ENCODE measurements around the gene EXOC6.
A peak's percentile ranks its signal among the peaks of the same experiment; 100 is the strongest.

EXOC6 gene

DNA sequence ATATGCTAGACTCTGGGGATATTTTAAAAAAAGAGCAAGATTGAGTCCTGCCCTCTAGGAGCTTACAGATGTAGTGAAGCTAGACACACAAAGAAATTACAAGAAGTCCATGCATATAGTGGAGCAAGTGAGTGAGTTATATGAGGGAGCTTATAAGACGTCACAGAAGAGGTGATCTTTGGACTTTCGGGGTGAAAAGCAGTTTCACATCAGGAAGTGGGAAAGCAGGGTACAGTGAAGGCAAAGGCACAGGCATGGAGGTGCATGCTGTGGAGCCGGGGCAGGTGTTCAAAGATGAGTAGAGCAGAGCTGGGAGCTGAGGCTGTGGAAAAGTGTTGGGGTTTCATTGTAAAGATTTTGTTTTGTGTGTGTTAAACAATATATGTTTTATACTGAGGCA lies 38.5 kb upstream of the EXOC6 start:
- Histone ChIP-seq H3K27ac (ENCODE audit: extremely low read depth, low read depth, low read length) (no peak overlapping the region), H3K4me1 (ENCODE audit: control insufficient read depth, insufficient read depth, low read length) (peaks cover 8% of the 10 kb centered on the region; the same call in 1 of the 2 replicates), H3K9me3 (ENCODE audit: control insufficient read depth, insufficient read depth, low read depth, low read length) (no peaks in the 10 kb centered on the region), H3K36me3 (ENCODE audit: control insufficient read depth in 2 of 2, insufficient read depth in 1 of 2, low read length in 2 of 2) (no peaks in the 10 kb centered on the region), H3K4me3 (ENCODE audit: low read depth, low read length) (no peak overlapping the region)
- ChIA-PET CTCF (interaction anchor here (1.1 kb wide), 1 partner anchor 29 kb away, joined by 4 read pairs; no protein-coding TSS in a partner anchor), POLR2A (no interaction called here)
- TF ChIP-seq ZNF404 (tag by site-specific recombination; IDR thresholded peaks at IDR 0.05) (no peak), ZNF510 (tag by site-specific recombination; IDR thresholded peaks at IDR 0.05; ENCODE audit: insufficient replicate concordance) (peak; percentile 45)

- no peak overlapping the region for H3K4me3 ChIP-seq (ENCODE audit: low read depth, low read length)
- H3K9me3 ChIP-seq (ENCODE audit: control insufficient read depth, insufficient read depth, low read depth, low read length): no peaks in the 10 kb centered on the region
- no peak overlapping the region for H3K27ac ChIP-seq (ENCODE audit: extremely low read depth, low read depth, low read length)
- CTCF ChIA-PET: interaction anchor here (0.5 to 0.9 kb wide), 3 partner anchors 30 to 898 kb away, joined by 3 to 9 read pairs (median 8); no protein-coding TSS in a partner anchor
- POLR2A ChIA-PET: no interaction called here
- no peaks in the 10 kb centered on the region for H3K36me3 ChIP-seq (ENCODE audit: control insufficient read depth in 2 of 2, insufficient read depth in 1 of 2, low read length in 2 of 2)
- peaks cover 8% of the 10 kb centered on the region; the same call in 1 of the 2 replicates for H3K4me1 ChIP-seq (ENCODE audit: control insufficient read depth, insufficient read depth, low read length)
- TF ChIP-seq SCRT1 (tag by site-specific recombination; IDR thresholded peaks at IDR 0.05; ENCODE audit: borderline replicate concordance) (no peak), ZBTB7A (tag by site-specific recombination; IDR thresholded peaks at IDR 0.05; ENCODE audit: low read depth) (no peak), ZNF10 (tag by site-specific recombination; IDR thresholded peaks at IDR 0.05) (no peak), RBAK (tag by site-specific recombination; IDR thresholded peaks at IDR 0.05) (no peak), ZNF214 (tag by site-specific recombination; IDR thresholded peaks at IDR 0.05; ENCODE audit: borderline replicate concordance) (no peak), ZNF266 (tag by site-specific recombination; IDR thresholded peaks at IDR 0.05; ENCODE audit: low read depth) (no peak), ZNF768 (tag by site-specific recombination; IDR thresholded peaks at IDR 0.05) (no peak), SETDB1 (IDR thresholded peaks at IDR 0.05; ENCODE audit: insufficient read length, low read length) (no peak), TCF7L2 (IDR thresholded peaks at IDR 0.05; ENCODE audit: borderline replicate concordance, low read depth, low read length) (peak; percentile 61; the same call in 1 of the 2 replicates), FEZF1 (tag by site-specific recombination; IDR thresholded peaks at IDR 0.05) (0 out of 2 replicates have a peak, but pooled peaks have one; percentile 23), ZNF600 (tag by site-specific recombination; IDR thresholded peaks at IDR 0.05) (no peak), ZNF596 (tag by site-specific recombination; IDR thresholded peaks at IDR 0.05) (no peak), OSR2 (tag by site-specific recombination; IDR thresholded peaks at IDR 0.05) (0 out of 2 replicates have a peak, but pooled peaks have one; percentile 17), ZNF426 (tag by site-specific recombination; IDR thresholded peaks at IDR 0.05) (no peak), ZFP41 (tag by site-specific recombination; IDR thresholded peaks at IDR 0.05; ENCODE audit: borderline replicate concordance) (no peak)
- TF ChIP-seq, protein P1, sequence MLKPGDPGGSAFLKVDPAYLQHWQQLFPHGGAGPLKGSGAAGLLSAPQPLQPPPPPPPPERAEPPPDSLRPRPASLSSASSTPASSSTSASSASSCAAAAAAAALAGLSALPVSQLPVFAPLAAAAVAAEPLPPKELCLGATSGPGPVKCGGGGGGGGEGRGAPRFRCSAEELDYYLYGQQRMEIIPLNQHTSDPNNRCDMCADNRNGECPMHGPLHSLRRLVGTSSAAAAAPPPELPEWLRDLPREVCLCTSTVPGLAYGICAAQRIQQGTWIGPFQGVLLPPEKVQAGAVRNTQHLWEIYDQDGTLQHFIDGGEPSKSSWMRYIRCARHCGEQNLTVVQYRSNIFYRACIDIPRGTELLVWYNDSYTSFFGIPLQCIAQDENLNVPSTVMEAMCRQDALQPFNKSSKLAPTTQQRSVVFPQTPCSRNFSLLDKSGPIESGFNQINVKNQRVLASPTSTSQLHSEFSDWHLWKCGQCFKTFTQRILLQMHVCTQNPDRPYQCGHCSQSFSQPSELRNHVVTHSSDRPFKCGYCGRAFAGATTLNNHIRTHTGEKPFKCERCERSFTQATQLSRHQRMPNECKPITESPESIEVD (tag by site-specific recombination; IDR thresholded peaks at IDR 0.05): peak; percentile 68
- TF ChIP-seq, protein P2, sequence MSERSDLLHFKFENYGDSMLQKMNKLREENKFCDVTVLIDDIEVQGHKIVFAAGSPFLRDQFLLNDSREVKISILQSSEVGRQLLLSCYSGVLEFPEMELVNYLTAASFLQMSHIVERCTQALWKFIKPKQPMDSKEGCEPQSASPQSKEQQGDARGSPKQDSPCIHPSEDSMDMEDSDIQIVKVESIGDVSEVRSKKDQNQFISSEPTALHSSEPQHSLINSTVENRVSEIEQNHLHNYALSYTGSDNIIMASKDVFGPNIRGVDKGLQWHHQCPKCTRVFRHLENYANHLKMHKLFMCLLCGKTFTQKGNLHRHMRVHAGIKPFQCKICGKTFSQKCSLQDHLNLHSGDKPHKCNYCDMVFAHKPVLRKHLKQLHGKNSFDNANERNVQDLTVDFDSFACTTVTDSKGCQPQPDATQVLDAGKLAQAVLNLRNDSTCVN (tag by site-specific recombination; optimal IDR thresholded peaks at IDR 0.05): no peak
- TF ChIP-seq, protein P3, sequence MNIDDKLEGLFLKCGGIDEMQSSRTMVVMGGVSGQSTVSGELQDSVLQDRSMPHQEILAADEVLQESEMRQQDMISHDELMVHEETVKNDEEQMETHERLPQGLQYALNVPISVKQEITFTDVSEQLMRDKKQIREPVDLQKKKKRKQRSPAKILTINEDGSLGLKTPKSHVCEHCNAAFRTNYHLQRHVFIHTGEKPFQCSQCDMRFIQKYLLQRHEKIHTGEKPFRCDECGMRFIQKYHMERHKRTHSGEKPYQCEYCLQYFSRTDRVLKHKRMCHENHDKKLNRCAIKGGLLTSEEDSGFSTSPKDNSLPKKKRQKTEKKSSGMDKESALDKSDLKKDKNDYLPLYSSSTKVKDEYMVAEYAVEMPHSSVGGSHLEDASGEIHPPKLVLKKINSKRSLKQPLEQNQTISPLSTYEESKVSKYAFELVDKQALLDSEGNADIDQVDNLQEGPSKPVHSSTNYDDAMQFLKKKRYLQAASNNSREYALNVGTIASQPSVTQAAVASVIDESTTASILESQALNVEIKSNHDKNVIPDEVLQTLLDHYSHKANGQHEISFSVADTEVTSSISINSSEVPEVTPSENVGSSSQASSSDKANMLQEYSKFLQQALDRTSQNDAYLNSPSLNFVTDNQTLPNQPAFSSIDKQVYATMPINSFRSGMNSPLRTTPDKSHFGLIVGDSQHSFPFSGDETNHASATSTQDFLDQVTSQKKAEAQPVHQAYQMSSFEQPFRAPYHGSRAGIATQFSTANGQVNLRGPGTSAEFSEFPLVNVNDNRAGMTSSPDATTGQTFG (tag by site-specific recombination; IDR thresholded peaks at IDR 0.05; ENCODE audit: borderline replicate concordance): no peak
- TF ChIP-seq, protein P4, sequence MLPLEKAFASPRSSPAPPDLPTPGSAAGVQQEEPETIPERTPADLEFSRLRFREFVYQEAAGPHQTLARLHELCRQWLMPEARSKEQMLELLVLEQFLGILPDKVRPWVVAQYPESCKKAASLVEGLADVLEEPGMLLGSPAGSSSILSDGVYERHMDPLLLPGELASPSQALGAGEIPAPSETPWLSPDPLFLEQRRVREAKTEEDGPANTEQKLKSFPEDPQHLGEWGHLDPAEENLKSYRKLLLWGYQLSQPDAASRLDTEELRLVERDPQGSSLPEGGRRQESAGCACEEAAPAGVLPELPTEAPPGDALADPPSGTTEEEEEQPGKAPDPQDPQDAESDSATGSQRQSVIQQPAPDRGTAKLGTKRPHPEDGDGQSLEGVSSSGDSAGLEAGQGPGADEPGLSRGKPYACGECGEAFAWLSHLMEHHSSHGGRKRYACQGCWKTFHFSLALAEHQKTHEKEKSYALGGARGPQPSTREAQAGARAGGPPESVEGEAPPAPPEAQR (tag by site-specific recombination; IDR thresholded peaks at IDR 0.05): no peak
These were observed 37.3 kb upstream of the EXOC6 start for GRCh38 chr10:92810934-92811532.

All from HEK293 (cell line).